ENCODE measurements around the gene DGKI.

DGKI gene

DNA sequence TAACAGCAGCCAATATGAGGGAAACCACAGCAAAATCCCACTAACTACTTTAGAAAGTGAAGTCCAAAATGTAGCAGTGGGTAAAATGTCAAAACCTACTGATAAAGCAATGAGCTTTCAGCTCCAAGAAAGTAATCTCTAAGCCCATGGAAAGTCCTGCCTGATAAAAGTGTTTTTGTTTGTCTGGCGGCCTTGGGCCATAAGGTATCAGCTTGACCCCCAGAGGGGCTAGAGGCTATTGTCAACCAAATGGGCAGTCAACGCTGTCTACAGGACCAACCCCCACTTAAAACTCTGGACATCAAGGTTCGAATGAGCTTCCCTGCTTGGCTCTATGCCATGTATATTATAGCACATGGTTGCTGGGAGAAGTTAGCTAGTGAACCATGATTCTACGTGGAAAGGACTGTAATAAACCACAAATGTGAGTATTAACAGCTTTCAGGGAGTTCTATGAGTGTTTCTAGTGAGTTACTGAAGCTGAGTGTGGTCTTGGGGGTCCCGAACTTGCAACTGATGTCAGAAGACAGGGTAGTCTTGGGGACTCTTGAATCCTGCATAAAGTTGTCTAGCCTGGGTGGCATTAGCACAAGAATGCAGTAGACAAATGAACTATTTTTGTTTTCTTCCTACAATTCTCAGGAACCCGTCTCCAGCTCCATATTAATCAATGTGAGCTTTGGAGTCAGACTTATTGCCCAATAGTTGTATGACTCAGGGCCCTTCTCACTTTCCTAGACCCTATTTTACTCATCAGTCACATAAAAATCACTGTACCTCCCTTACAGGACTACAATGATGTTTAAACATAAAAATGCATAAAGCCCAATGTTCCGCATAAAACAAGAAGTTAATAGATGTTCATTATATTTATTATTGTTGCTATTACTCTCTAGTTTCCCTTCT is 164.9 kb downstream of the DGKI start:
- no peak for DNase-seq

DNA sequence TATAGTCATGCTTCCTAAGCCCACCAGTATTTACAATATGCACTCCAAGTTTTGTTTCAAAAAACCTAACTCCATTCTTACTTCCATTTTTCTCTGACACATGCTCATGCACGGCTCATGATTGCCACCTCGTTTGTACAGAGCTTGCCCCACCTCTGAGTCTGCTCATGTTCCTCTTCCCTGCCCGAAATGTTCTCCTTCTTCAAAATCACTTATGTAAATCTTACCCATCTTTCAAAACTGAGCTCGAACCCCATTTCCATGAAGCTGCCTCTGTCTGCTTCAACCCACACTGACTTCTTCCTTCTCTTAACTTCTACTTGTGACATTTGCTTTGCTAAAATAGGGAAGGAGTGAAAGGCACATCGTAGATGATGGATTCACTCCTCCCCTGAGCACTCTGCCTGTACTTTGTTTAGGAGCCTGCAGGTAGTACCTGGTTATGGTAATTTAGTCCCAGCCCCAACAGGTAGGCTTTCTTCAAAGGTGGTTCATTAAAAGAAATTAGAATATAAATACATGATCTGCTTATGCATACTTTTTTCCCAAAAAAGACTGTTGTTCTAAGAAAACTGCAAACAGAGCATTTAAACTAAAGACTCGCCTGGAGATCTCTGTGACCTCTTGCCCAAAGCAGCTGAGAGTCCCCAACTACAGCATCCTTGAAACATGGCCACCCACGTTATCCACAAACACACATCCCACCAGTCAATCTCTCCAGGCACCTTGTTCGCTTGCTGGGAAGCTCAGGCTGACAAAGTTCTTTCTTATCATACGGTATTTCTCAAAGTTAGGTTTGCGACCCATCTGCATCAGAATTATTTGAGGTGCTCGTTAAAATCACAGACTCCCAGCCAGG is 172.0 kb downstream of the DGKI start:
- no peak for DNase-seq

DNA sequence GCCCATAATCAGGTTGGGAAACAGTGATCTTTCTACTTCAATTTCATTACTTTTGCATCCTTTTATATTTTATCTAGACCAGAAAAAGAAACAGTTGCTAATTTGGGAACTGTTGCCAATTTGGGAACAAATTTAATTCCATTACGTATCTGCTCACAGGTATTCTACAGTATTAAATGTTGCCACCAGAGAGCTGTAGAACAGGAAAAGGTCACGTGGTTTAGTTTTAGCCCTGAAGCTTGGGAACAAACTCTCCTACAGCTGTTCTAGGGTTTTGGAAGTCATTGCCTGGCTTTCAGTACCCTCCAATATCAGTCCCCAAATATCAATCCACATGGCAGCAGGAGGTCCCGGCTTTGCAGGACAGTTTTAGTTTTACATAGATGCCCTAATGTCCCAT is 172.7 kb downstream of the DGKI start:
- DNase-seq = no peak

DNA sequence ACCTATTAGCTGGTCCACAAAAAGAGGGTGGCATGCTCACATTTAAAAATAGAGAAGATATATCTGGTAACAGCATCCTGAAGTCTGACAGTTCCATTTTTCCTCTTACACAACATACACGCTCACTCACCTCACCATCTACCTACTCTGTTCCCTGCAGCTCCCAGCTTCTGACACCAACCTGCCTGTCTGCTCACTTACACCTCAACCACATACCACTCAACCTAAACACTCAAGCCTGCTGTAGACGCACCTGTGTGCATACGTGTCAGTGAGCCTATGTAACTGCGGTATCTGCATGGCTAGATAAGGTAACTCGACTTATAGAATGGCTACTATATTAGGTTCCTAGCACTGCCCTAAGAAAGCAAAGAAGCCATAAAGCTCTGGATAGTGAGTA is 174.9 kb downstream of the DGKI start:
- DNase-seq = no peak

DNA sequence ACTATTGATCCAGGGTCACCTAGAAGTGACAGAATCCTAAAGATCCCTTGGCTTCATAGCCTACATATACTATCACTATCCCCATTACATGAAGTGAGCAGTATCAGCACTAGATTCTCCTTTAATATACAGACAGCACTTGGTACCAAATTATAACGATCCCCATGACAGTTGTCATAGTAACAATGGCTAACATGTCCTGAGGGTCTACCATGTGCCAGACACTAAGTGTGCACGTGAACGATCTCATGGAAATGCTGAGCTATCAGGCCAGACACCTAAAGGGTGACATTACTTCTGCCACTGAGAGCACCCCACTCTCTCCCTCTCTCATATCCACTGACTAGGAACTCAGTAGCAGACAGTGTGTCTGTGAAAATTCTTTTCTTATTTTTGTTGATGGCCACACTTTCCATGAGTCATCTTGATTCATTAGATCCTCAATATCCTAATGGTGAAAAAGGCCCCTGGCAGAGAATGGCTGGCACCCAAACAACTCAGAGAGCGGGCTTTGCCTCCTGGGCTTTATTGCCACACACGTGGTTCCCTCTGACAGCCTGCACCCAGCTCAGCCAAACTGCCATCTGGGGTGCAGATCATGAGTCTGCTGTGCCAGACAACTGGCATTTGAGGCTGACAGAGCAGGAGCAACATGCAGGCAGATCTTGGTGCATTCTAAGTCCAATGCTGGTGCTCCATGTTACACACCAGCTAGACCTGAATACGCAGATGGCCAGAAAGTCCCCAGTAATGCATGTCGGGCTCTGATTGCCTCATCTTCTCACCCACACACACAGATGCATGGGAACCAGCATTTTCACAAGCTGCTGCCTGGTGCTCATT is 176.3 kb downstream of the DGKI start:
- no peak for DNase-seq

DNA sequence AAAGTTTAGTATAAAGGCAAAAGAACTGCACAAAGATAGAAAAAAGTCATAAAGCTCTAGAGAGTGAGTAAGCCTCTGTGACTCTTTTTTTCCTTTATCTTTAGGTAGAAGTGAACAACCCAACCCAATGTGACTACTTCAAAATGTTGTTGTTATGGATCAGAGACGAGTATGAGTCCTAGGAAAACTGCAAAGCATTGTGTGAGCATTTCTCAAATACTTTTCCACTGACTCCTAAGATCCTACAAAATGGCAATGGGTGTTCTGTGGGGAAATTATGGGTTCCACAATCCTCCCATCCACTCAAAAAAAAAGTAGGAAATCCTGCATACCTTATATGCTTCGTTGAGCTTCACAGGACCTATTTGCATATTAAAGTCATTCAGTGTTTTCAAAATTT is 177.1 kb downstream of the DGKI start:
- DNase-seq = no peak

DNA sequence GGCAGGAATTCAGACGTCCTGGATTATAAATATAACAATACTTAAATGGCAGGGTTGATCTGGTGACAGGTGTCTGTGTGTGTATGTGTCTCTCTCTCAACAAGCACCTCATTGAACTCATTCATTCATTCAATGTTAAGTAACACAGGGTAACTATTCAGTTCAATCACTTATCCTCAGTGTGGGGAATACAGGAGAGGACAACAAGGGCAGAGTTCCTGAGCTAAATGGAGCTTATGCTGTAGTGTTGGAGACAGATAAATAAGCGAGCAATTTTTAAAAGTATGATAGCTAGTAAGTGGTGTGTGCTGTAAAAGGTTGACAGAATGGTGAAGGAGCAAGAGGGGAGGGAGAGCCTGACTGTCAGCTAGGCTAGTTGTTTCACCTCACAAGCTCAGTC is 178.4 kb downstream of the DGKI start:
- DNase-seq = no peak

DNA sequence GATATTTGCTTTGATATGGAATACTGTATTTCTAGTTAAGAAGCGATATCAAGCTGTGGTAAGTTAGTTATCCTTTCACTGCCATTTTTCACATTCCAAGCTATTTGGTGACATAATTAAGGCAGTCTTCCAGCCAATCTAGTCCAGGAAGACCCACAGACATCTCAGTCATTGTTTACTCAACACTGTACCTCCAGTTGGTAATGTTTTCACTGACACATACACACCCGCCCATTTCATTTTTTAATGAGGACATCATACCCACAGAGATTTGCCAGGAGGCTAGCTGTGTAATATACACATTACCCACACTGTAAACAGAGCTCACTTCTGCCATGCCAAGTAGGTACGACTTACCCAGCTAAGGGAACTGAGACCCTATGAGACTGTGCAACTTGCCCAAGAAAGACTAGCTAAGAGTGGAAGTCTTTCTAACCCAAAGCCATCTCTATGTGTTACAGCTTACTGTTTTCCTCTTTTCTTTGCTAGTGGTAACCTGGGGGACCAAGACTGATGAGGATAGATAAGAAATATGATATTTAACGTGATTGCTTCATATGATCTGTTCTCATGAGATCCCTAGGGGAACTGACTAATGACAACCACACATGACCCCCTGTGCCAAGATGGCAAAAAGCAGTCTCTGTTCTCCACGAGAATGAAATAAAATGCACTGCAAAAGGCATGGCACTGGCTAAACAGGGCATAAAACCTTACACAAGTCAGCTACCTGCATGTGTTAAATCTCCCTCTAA is 179.0 kb downstream of the DGKI start:
- DNase-seq = no peak

DNA sequence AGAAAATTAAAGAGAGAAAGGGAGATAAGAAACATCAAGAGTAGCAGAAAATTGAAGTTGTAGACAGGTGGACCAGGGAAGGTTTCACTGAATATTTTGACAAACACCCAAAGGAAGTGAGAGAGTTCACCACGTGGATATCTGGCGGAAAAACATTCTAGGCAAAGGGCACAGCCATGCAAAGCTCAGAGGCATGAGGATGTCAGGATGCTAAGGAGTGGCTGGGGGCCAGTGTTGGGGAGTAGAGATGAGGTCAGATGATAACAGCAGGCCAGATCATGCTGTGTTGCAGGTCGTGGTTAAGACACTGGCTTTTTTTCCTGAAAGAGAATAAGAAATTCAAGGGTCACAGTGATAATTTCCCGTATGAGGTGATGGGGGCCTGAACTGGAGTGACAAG is 181.9 kb downstream of the DGKI start:
- DNase-seq = no peak

DNA sequence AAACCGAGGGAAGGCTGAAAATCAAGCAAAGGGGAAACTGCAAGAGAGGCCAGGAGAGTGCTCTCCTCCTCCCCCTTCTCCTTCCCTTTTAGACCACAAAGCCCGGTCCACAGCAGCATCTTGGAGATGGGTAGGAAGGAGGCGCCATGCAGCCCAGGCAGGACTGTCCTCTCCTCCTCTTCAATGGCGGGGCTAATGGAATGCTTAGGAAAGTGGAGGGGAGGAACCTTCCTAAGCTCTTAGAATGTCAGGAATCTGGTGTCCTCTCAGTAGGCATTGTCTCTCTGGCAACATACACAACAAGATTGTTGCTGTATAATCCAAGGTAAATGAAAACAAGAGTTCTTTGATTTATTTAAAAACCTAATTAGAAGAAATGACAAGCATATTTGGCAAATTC is 185.1 kb downstream of the DGKI start:
- DNase-seq = no peak

DNA sequence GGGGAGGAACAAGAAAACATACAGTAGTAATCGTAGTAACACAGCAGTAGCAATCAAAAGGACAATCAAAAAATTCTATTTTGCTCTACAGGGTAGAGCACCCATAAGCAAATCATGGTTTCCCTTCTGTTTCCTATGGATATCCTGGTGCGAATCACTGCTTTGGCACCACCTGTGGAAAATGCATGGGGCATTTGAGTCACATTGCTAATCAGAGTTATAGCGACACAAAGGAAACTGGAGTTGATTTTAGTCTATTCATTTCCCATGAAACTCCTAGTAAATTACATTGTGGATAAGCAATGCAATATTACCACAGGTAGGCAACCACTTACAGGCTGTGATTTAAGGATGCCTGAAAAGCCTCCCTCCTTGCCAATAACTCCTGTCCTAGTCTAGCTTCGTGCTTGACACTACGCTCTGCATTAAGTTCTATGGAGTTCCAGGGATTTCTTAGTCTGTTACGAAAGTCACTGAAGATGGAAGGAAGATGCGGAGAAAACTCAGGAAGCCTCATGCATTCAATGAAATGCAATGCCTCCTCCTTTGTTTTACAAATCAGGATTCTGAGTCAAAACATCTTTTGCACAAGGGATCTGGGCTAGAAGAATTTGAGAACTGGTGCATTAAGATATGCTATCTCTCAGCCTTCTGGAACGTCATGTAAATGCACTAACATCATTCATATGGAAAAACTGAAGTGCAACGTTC is 188.4 kb downstream of the DGKI start:
- DNase-seq = no peak

DNA sequence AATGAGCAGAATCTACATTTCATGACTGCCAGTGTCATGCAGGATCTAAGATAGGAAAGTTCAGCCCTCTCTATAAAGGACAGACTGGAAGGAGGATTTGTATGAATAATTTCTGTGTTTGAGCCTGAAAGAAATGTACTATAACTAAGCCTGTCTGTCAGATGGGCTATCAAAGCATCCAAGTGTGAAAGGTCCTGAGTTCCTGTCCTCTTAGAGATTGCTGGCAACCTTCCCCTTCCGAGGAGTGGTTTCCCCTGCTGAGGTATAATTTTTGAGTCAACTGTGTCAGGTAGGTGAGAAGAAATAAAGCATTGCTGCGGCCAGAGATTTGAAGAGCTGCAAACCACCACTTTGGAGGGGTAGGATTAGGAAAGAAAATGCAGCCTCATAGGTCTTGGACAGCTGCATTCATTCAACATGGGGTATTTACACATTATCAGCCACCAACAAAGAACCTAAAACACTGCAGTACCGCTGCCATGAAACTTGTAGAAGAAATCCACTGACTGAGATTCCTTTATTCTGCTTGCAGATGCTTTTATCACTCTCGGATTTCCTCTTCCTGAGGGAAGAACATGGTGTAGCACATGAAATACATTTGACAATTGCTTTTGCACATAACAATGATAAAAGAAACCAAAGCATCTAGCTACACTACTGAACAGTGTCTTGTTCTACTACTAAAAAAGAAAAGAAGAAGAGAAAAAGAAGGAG is 189.1 kb downstream of the DGKI start:
- no peak for DNase-seq

DNA sequence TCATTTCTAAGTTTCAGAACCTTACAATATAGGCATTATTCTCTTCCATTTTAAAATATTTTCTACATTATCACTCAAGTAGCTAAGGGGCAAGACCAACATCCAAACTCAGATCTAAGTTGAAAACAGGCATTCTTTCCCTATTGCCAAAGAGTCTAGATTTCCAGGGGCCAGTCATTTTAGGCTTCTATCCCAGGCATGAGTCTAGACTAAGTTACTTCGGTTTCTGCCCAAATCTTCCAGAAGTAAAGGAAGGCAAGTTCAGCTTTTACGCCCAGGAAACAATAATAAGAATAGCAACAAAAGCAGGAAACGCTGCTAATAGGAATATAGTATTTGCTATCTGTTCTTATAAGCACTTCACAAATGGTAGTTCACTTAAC is 189.9 kb downstream of the DGKI start:
- no peak for DNase-seq

DNA sequence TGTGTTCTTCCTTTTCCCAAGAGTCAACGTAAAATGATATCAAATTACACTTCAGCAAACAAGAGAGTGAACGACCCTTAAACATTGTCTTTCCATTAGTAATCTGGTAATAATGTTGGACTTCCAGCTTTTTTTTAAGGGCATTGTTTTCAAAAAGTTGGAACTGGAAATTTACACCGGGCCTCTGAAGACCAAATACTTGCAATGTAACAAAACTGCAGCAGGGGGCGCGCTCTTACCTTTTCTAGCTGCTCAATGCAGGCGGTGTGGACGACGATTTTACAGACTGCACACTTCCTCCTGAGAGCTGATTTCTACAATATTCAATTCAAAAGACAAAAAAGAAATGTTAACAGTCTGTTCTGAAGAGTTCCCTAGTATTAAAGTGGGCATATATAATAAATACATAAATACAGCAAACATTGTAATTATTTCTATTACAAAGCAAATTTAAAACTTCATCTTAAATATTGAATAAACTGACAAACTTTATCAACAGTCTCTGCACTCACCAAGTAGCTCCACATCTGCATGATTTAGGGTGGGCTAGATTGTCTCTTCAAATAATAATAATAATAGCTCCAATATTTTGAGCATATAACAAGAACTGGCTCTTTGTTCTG is 190.4 kb downstream of the DGKI start:
- DNase-seq = peak; percentile 10

DNA sequence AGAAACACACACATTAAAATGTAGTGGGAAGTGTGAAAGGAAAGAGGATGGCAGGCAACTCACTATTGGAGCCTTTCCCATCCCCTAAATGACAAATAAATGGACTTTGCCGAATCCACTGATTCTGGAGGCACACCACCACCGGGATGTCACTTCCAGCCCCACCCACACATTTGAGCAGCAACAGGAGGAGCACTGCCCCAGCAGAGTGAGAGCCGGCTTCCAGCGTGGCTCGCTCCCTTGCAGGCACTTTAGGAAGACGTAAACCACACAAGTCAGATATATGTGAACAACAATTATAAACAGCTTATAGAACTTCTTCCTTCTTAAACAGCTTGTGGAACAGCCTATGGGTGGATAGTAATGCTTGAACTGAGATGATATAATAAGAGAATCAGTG is 191.0 kb downstream of the DGKI start:
- no peak for DNase-seq

DNA sequence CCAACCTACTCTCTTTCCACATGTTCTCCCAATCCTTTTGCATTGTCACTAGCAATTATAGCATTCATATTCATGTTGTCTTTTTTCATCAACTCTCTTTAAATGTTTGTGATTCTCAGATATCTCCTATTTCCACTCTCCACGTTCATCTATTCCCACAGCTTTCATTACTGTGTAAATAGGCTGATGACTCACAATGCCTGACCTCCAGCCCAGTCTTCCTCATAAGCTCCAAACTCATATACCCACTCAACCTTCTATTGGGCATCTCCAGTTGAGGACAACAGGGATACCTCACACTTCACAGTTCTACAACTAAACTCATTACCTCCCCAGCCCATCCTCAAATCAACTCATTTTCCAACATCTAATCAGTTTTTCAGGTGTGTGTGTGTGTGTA is 194.1 kb downstream of the DGKI start:
- no peak for DNase-seq

DNA sequence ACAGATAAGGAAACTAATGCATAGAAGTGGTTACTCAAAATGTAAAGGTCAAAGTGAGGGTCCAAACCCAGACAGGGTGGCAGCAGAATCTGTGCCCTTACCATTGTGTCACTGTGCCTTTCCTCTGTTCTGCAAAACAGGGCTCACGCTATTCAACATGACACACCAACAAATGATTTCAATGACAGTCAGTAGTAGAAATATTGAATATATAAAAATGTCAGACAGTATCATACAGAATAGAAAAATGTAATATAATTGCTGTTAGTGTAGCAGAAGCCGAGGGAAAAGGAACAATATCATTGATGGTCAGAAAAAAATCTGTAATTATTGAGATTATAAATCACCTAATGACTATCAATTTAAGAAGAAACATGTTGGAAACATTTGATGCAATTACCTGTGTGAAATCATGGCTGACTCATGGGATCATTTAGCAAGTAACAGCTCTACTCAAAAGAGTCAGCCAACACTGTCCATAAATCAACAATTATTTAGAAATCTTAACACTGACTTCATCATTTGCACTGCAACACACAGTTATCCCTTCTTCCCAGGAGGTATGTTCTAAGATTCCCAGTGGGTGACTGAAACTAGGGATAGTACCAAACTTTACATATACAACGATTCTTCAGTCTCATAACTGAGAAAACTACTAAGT is 198.7 kb downstream of the DGKI start:
- DNase-seq = no peak

DNA sequence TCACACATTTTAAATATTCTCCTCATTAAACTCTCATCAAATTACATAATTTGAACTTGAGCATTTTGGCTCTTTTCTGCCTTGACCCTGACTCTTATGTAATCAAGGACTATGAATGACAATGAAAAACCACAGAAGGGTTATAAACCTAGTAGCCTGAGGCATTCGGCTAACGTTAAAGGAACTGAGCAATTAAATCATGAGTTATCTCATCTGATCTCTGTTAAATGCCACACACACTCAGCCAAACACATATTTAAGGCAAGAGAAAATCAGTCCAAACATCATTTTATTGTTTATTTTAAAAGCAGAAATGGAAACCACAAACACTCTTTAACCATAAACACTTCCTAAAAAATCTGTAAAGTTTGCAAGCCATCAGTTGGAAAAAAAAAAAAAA is 204.3 kb downstream of the DGKI start:
- no peak for DNase-seq

DNA sequence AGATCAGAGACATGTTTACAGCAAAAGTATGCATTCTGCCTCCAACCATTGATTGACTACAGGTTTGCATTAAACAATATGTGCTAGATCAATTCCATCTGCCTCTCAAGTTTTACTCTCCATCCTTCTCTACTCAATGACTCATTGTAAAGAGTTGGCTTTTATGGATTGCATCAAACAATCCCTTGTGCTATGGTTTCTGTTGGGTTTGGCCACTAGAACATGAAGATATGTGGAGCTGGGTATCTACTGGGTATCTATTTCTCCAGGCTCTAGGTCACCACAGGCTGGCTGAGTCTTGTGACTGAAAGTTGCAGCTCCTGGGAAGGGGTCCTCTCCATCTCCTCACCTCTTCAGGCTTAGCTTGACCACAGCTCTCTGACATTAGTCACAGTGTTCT is 204.7 kb downstream of the DGKI start:
- no peak for DNase-seq

DNA sequence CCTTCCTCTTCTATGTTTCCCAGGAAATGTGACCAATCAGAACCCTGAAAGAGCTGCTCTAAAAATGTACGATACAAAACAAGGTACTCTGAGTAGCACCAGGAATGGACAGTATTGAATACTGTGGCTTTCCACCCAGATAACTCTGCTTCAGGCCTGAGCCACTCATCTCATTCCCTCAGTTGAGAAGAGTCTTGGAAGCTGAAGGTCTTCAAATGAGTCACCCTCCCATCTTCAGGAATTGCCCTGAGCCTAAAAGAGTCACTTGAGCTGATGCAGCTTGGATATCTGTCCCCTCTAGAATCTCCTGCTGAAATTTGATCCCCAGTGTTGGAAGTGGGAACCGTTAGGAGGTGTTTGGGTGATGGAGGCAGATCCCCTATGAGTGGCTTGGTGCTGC is 210.4 kb downstream of the DGKI start:
- no peak for DNase-seq
